Astrocyte of the spinal cord (primary cell): ENCODE measurements around the gene MAST2.

Source experiments
- DNase-seq: peaks from one replicate; pipeline ENCODE4 v3.0.0; 2011; ENCODE audit warnings: low read depth, low spot score
- H3K4me3 ChIP-seq: 2 replicates; pipeline ENCODE4 v1.5.1; 2011; ENCODE audit warnings: low read depth, mild to moderate bottlenecking, low read length, moderate library complexity
- in situ Hi-C: cut with HindIII; loops from 2 replicates; pipeline ENCODE4 v1.10.0; 2017; ENCODE audit warnings: low sequenced_read_pairs
- TF ChIP-seq, protein P1 (sequence below): IDR thresholded peaks from 2 replicates; pipeline ENCODE4 v1.5.1; 2012; ENCODE audit warnings: low read depth, mild to moderate bottlenecking, low read length, inconsistent platforms

The MAST2 gene

DNA sequence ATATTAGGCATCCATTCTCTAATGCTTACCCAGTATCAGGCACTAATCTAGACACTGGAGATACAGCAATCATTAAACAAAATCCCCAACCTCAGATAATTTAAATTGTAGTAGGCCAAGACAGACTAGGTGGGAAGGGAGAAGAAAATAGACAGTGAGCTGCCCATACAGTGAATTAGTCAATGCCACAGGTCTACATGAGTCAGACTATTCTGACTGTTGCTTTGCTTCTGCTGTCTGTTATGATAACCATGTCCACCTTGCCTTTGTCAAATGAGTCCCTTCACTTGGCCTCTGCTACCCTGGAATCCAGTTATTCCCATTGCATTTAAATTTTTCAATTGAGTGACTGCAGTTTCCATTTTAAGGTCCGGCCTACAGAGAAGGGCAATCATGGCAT is 269.6 kb downstream of the MAST2 start:
- TF ChIP-seq, protein P1, sequence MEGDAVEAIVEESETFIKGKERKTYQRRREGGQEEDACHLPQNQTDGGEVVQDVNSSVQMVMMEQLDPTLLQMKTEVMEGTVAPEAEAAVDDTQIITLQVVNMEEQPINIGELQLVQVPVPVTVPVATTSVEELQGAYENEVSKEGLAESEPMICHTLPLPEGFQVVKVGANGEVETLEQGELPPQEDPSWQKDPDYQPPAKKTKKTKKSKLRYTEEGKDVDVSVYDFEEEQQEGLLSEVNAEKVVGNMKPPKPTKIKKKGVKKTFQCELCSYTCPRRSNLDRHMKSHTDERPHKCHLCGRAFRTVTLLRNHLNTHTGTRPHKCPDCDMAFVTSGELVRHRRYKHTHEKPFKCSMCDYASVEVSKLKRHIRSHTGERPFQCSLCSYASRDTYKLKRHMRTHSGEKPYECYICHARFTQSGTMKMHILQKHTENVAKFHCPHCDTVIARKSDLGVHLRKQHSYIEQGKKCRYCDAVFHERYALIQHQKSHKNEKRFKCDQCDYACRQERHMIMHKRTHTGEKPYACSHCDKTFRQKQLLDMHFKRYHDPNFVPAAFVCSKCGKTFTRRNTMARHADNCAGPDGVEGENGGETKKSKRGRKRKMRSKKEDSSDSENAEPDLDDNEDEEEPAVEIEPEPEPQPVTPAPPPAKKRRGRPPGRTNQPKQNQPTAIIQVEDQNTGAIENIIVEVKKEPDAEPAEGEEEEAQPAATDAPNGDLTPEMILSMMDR = no peak
- H3K4me3 ChIP-seq = no peak overlapping the region
- DNase-seq = no peak
- in situ Hi-C loops = no loop called here

DNA sequence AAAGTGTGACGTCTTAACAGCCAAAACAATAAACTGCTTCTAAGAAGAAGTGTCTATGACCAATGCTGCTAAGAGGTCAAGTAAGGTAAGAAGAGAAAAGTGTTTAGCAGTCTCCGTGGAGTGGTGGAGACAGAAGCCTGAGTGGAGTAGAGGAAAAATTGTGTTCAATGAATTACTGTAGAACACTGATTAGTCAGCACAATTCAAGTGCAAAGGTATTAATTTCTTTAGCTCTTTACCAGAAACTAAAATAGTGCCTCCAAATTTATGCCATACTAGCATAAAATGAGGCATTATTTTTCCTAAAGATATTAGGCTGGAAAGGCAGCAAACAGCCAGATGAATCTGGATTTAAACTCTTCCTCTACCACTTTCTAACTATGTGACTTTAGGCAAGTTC is 272.9 kb downstream of the MAST2 start:
- TF ChIP-seq, protein P1 = no peak
- in situ Hi-C loops = no loop called here
- no peak overlapping the region for H3K4me3 ChIP-seq
- no peak for DNase-seq

DNA sequence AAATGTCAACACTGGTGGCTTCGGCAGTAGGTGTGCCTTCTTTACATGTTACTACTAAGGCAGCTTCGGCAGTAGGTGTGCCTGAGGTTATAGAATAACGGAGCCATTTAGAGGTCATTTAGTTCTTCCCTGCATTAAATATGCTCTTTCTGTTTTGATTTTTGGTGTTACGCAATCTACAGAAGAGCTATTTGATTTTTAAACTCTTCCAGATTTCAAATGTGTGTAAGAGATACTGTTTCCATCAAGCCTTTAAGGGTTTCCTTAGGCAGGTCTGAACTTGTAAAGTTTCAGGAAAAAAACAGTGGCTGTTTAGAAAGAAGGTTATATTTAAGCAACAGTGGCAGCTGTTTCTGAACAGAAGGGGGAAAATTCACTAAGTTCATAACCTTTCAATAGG is 274.2 kb downstream of the MAST2 start:
- in situ Hi-C loops = no loop called here
- no peak overlapping the region for H3K4me3 ChIP-seq
- no peak for DNase-seq
- TF ChIP-seq, protein P1 = no peak

DNA sequence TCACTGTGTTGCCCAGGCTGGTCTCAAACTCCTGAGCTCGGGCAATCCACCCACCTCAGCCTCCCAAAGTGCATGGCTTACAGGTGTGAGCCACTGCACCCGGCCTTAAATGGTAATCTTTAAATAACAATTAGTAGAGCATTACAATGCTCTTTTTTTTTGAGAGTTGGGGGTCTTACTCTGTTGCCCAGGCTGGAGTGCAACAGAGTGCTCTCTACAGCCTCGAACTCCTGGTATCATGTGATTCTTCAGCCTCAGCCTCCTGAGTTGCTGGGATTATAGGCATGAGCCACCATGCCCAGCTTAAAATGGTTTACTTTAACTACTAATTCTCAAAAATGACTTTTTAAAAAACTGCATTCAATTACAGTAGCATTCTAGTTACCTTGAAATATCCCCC is 276.8 kb downstream of the MAST2 start:
- H3K4me3 ChIP-seq = no peak overlapping the region
- TF ChIP-seq, protein P1 = no peak
- no peak for DNase-seq
- in situ Hi-C loops = no loop called here

DNA sequence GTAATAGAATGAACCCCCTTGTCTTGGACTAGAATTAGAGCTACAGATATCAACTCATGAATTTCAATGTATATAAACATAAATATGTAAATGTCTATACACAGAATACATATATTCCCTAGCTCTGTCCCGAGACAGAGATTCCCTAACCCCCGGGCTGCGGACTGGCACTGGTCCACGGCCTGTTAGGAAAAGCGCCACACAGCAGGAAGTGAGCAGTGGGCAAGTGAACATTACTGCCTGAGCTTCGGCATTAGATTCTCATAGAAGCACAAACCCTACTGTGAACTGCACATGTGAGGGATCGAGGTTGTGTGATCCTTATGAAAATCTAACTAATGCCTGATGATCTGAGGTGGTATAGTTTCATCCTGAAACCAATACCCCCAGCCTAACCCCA is 277.8 kb downstream of the MAST2 start:
- TF ChIP-seq, protein P1 = no peak
- DNase-seq = no peak
- no peak overlapping the region for H3K4me3 ChIP-seq
- in situ Hi-C loops = no loop called here

DNA sequence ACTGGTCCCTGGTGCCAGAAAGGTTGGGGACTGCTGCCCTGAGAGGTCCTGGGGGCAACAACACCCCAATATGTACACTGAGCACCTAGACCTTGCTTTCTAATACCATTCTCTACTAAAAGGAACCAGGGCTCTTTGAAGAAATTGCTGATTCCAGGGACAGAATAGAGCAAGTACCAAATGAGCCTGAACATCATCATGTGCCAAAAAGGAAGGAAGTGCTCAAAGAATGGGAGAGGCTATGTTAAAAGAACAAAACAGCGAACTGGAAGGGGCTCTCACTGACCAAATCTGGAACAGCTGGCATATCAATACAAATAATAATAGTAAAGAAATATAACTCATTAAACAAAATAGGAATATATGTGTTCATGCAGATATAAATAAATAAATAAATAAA is 278.2 kb downstream of the MAST2 start:
- in situ Hi-C loops = no loop called here

More for the DNA sequence above, 278.2 kb downstream of the MAST2 start:
- TF ChIP-seq, protein P1 = no peak
- no peak overlapping the region for H3K4me3 ChIP-seq
- no peak for DNase-seq
